Right ventricle myocardium inferior (tissue), 1 donor: ENCODE data around the gene C4orf51. TPM values are rescaled to one million over a fixed set of nuclear protein-coding genes. Genes with fewer than 3 reads are reported as not detected.

Experiments used
- ATAC-seq: fragments of 200-7000 bp; cut with Tn5 transposase; one replicate; pipeline ENCODE4 v1.9.1; 2020; ENCODE audit warnings: mild to moderate bottlenecking, moderate library complexity
- DNase-seq: peaks from one replicate; pipeline ENCODE4 v3.0.0; 2021; ENCODE audit errors: missing footprints
- intact Hi-C: fragments of 100-400 bp; cut with DNase I; formaldehyde crosslinking; loops from one replicate; pipeline ENCODE4 v1.11.0; 2022
- total RNA-seq: library from RNA; stranded (reverse); fragmentation: NEBNext Ultra II Directional; extraction: Animal tissue kit (Norgen Biotek cat#: 25700); gene quantifications from one replicate; pipeline ENCODE4 v1.2.1, GENCODE V29; 2021
- donor health status: DM: no; HTN: yes; CAD: no; lungs with severe emphysema.

Gene C4orf51
- total RNA-seq, 1 donor from 2014 or later: not detected

GRCh38 chr4:145776208-145776607 lies 96.3 kb downstream of the C4orf51 start:
- ATAC-seq (no peak), DNase-seq (no peak)
- intact Hi-C loops: no loop called here

DNA sequence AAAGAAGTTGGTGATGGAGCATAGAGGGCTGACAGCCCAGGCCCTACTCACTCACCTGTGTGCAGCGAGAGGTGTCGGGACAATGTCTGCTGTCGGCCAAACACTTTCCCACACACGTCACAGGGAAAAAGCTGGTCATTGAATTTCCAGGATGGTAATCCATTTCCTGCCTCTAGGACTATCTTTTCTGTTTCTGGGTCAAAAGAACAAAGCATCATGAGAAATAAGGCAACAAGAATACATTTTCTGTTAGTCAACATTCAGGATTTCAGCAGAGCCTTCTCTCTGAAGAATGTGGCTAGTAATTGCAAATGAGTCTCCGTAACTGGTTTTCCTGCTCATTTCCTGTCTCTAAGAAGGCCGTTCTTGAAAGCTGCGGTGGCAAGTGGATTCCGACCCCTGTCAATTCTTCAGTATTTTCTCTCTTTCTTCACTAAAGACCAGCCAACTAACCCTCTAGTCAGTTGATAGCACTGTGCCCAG lies 99.4 kb downstream of the C4orf51 start:
- no peak for ATAC-seq
- DNase-seq: no peak
- intact Hi-C loops: no loop called here

GRCh38 chr4:145781351-145781750 lies 101.4 kb downstream of the C4orf51 start:
- intact Hi-C loops: no loop called here
- DNase-seq (no peak), ATAC-seq (no peak)

Other genes with a start within 250 kb of the C4orf51 start
- gene SMAD1, start 198.3 kb upstream of the C4orf51 start, total RNA-seq: 12.0 TPM
- gene MMAA, start 60.8 kb upstream of the C4orf51 start, total RNA-seq: 8.5 TPM